DND-41 (cell line): ENCODE measurements around the gene CDH23.

Experiments used
- ATAC-seq: fragments of 200-7000 bp; cut with Tn5 transposase; 3 replicates; pipeline ENCODE4 v1.9.1; 2021; ENCODE audit warnings: low read depth; ENCODE audit not compliant: insufficient read depth
- DNase-seq: peaks from one replicate; pipeline ENCODE4 v3.0.0-alpha.2; 2020
- H2AFZ ChIP-seq: 2 replicates; pipeline ENCODE4 v1.6.0; 2012; ENCODE audit warnings: low read depth, low read length
- H3K27ac ChIP-seq: 2 replicates; pipeline ENCODE4 v1.5.1; 2012; ENCODE audit warnings: low read length, inconsistent platforms
- H3K27me3 ChIP-seq: fragments of 200-600 bp; sonication (generic); 2 replicates; pipeline ENCODE4 v1.6.0; 2012; ENCODE audit warnings: low read length, mild to moderate bottlenecking, inconsistent platforms; ENCODE audit not compliant: insufficient read depth, poor library complexity
- H3K36me3 ChIP-seq: 2 replicates; pipeline ENCODE4 v1.5.1; 2012; ENCODE audit warnings: low read length, inconsistent platforms; ENCODE audit not compliant: insufficient read depth
- H3K4me1 ChIP-seq: 2 replicates; pipeline ENCODE4 v1.5.1; 2012; ENCODE audit warnings: mild to moderate bottlenecking, low read length; ENCODE audit not compliant: insufficient read depth
- H3K4me2 ChIP-seq: 2 replicates; pipeline ENCODE4 v1.6.0; 2012; ENCODE audit warnings: mild to moderate bottlenecking, moderate library complexity, low read length, inconsistent platforms; ENCODE audit not compliant: insufficient read depth
- H3K4me3 ChIP-seq, 2 experiments: fragments of 200-600 bp in 1 of 2; shearing (Covaris generic) in 1 of 2; 2 replicates each; pipeline ENCODE4 v1.5.1; 2012 to 2016; ENCODE audit warnings: inconsistent platforms in 2 of 2, low read length in 2 of 2, mild to moderate bottlenecking in 2 of 2, low read depth in 1 of 2, moderate library complexity in 1 of 2
- H3K79me2 ChIP-seq: 2 replicates; pipeline ENCODE4 v1.6.0; 2012; ENCODE audit warnings: low read length, inconsistent platforms; ENCODE audit not compliant: insufficient read depth
- H3K9ac ChIP-seq: 2 replicates; pipeline ENCODE4 v1.6.0; 2012; ENCODE audit warnings: low read depth, mild to moderate bottlenecking, inconsistent platforms, low read length, moderate library complexity
- H3K9me3 ChIP-seq: 2 replicates; pipeline ENCODE4 v1.5.1; 2012; ENCODE audit warnings: low read length, moderate library complexity, mild to moderate bottlenecking, inconsistent platforms; ENCODE audit not compliant: insufficient read depth, severe bottlenecking
- H4K20me1 ChIP-seq: 2 replicates; pipeline ENCODE4 v1.6.0; 2012; ENCODE audit warnings: low read length; ENCODE audit not compliant: insufficient read depth
- EZH2 ChIP-seq: IDR thresholded peaks from 3 replicates; pipeline ENCODE4 v1.6.1; 2012; ENCODE audit warnings: borderline replicate concordance, low read depth, mild to moderate bottlenecking, moderate library complexity, low read length, inconsistent platforms; ENCODE audit not compliant: severe bottlenecking
- TF ChIP-seq, protein P1 (sequence below): IDR thresholded peaks from 2 replicates; pipeline ENCODE4 v1.5.1; 2012; ENCODE audit warnings: borderline replicate concordance, low read length, moderate library complexity, mild to moderate bottlenecking; ENCODE audit not compliant: poor library complexity, severe bottlenecking; ENCODE audit errors: extremely low read depth

The CDH23 gene

GRCh38 chr10:71489077-71489476 lies 92.4 kb downstream of the CDH23 start:
- no peaks in the 10 kb centered on the region for H3K27me3 ChIP-seq
- no peak overlapping the region for H3K27ac ChIP-seq
- no peak overlapping the region for H3K4me3 ChIP-seq
- no peaks in the 10 kb centered on the region for H3K36me3 ChIP-seq
- no peak overlapping the region for H2AFZ ChIP-seq
- TF ChIP-seq, protein P1, sequence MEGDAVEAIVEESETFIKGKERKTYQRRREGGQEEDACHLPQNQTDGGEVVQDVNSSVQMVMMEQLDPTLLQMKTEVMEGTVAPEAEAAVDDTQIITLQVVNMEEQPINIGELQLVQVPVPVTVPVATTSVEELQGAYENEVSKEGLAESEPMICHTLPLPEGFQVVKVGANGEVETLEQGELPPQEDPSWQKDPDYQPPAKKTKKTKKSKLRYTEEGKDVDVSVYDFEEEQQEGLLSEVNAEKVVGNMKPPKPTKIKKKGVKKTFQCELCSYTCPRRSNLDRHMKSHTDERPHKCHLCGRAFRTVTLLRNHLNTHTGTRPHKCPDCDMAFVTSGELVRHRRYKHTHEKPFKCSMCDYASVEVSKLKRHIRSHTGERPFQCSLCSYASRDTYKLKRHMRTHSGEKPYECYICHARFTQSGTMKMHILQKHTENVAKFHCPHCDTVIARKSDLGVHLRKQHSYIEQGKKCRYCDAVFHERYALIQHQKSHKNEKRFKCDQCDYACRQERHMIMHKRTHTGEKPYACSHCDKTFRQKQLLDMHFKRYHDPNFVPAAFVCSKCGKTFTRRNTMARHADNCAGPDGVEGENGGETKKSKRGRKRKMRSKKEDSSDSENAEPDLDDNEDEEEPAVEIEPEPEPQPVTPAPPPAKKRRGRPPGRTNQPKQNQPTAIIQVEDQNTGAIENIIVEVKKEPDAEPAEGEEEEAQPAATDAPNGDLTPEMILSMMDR = no peak
- TF ChIP-seq EZH2 = no peak
- no peaks in the 10 kb centered on the region for H3K4me1 ChIP-seq
- DNase-seq (no peak), ATAC-seq (no peak)
- H4K20me1 ChIP-seq = no peaks in the 10 kb centered on the region
- no peaks in the 10 kb centered on the region for H3K79me2 ChIP-seq
- H3K9ac ChIP-seq = no peak overlapping the region
- no peak overlapping the region for H3K4me2 ChIP-seq
- no peaks in the 10 kb centered on the region for H3K9me3 ChIP-seq

DNA sequence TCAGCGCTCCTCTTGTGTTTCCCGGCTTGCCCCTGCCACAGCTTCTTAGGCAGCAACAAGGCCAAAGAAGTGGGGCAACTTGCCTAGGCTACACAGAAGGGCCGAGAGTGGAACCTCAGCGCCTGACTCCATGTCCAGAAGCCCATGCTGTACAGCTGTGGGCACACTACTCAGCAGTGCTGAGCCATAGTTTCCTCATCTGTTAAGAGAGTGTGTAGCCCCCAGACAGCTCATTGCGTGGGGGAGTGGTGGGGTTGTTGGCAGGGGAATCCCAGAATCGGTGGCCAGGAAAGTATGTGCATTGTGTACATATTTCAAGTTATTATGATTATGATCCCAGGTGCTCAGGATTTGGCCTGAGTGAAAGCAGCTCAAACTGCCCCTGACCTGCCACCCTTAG lies 96.2 kb downstream of the CDH23 start:
- Histone ChIP-seq H3K4me3 (no peak overlapping the region), H3K79me2 (no peaks in the 10 kb centered on the region), H3K4me2 (no peak overlapping the region), H3K36me3 (no peaks in the 10 kb centered on the region), H2AFZ (no peak overlapping the region), H3K9me3 (no peaks in the 10 kb centered on the region), H3K27ac (no peak overlapping the region), H3K9ac (no peak overlapping the region), H3K27me3 (peaks cover 10% of the 10 kb centered on the region), H4K20me1 (no peaks in the 10 kb centered on the region), H3K4me1 (no peaks in the 10 kb centered on the region)
- no peak for ATAC-seq
- no peak for TF ChIP-seq EZH2
- TF ChIP-seq, protein P1 = no peak
- no peak for DNase-seq

GRCh38 chr10:71493741-71494140 lies 97.0 kb downstream of the CDH23 start:
- ATAC-seq (no peak), DNase-seq (no peak)
- Histone ChIP-seq H3K27me3 (peaks cover 17% of the 10 kb centered on the region), H3K9me3 (no peaks in the 10 kb centered on the region), H3K79me2 (no peaks in the 10 kb centered on the region), H3K4me1 (no peaks in the 10 kb centered on the region), H3K4me2 (no peak overlapping the region), H3K36me3 (no peaks in the 10 kb centered on the region), H2AFZ (no peak overlapping the region), H3K4me3 (no peak overlapping the region), H3K27ac (no peak overlapping the region), H3K9ac (no peak overlapping the region), H4K20me1 (no peaks in the 10 kb centered on the region)
- TF ChIP-seq, protein P1 = no peak
- no peak for TF ChIP-seq EZH2

- ATAC-seq = no peak
- peaks cover 17% of the 10 kb centered on the region for H3K27me3 ChIP-seq
Observed at GRCh38 chr10:71494476-71494875, 97.8 kb downstream of the CDH23 start.

More at GRCh38 chr10:71494476-71494875, 97.8 kb downstream of the CDH23 start:
- Histone ChIP-seq H3K27ac (no peak overlapping the region), H3K9me3 (no peaks in the 10 kb centered on the region), H3K36me3 (no peaks in the 10 kb centered on the region), H4K20me1 (no peaks in the 10 kb centered on the region), H2AFZ (no peak overlapping the region), H3K4me3 (no peak overlapping the region), H3K4me1 (no peaks in the 10 kb centered on the region), H3K4me2 (no peak overlapping the region), H3K9ac (no peak overlapping the region), H3K79me2 (no peaks in the 10 kb centered on the region)
- TF ChIP-seq, protein P1 = no peak
- no peak for TF ChIP-seq EZH2
- DNase-seq = no peak
